Left ventricle myocardium inferior (tissue), 1 donor: ENCODE results near the gene RPL37. TPM values are rescaled to one million over a fixed set of nuclear protein-coding genes. Genes with fewer than 3 reads are reported as not detected.

Experiments
- DNase-seq: peaks from one replicate; pipeline ENCODE4 v3.0.0-alpha.2; 2020
- H3K27ac ChIP-seq: fragments of 200-600 bp; replicated peaks from 2 replicates; pipeline ENCODE4 v1.8.0; 2021
- H3K27me3 ChIP-seq: fragments of 200-600 bp; 2 replicates; pipeline ENCODE4 v1.8.0; 2021; ENCODE audit warnings: low read depth
- H3K36me3 ChIP-seq: fragments of 200-600 bp; 2 replicates; pipeline ENCODE4 v1.8.0; 2021
- H3K4me1 ChIP-seq: fragments of 200-600 bp; 2 replicates; pipeline ENCODE4 v1.8.0; 2021
- H3K4me3 ChIP-seq: fragments of 200-600 bp; 2 replicates; pipeline ENCODE4 v1.8.0; 2021; ENCODE audit warnings: mild to moderate bottlenecking, moderate library complexity
- H3K9me3 ChIP-seq: fragments of 200-600 bp; replicated peaks from 2 replicates; pipeline ENCODE4 v1.8.0; 2021
- intact Hi-C: fragments of 100-400 bp; cut with micrococcal nuclease; formaldehyde crosslinking; loops from one replicate; pipeline ENCODE4 v1.11.0; 2022
- total RNA-seq: library from RNA; stranded (reverse); fragmentation: NEBNext Ultra II Directional; extraction: Animal tissue kit (Norgen Biotek cat#: 25700); gene quantifications from one replicate; pipeline ENCODE4 v1.2.1, GENCODE V29; 2021
- TF ChIP-seq, protein P1 (sequence below): fragments of 200-600 bp; IDR thresholded peaks from 2 replicates; pipeline ENCODE4 v1.8.0; 2021; ENCODE audit warnings: antibody characterized with exemption, mild to moderate bottlenecking, borderline replicate concordance
- donor health status: DM: no; HTN: yes; CAD: no; lungs with severe emphysema.

The RPL37 gene
- total RNA-seq, 1 donor from 2014 or later = 624 TPM

DNA sequence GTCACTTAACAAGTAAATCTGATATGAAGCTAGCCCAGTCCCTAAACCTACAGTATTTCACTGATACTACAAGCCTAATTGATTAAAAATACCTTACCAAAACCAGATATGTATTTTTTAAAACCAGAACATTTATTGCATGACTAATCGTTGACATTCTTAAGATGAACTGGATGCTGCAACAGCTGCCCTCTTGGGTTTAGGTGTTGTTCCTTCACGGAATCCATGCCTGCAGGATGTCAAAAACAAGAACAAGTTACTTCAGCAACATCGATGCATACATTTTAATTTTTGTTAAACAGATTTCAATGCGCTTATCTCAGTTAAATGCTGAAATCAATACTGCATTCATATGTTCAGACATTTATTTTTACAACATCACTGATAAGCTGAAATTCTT lies 2.7 kb downstream of the RPL37 start:
- H3K4me3 ChIP-seq = no peak overlapping the region
- intact Hi-C loops = no loop called here
- H3K36me3 ChIP-seq = peaks cover 66% of the 10 kb centered on the region
- H3K27ac ChIP-seq = no peak overlapping the region
- no peaks in the 10 kb centered on the region for H3K27me3 ChIP-seq
- TF ChIP-seq, protein P1, sequence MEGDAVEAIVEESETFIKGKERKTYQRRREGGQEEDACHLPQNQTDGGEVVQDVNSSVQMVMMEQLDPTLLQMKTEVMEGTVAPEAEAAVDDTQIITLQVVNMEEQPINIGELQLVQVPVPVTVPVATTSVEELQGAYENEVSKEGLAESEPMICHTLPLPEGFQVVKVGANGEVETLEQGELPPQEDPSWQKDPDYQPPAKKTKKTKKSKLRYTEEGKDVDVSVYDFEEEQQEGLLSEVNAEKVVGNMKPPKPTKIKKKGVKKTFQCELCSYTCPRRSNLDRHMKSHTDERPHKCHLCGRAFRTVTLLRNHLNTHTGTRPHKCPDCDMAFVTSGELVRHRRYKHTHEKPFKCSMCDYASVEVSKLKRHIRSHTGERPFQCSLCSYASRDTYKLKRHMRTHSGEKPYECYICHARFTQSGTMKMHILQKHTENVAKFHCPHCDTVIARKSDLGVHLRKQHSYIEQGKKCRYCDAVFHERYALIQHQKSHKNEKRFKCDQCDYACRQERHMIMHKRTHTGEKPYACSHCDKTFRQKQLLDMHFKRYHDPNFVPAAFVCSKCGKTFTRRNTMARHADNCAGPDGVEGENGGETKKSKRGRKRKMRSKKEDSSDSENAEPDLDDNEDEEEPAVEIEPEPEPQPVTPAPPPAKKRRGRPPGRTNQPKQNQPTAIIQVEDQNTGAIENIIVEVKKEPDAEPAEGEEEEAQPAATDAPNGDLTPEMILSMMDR = no peak
- DNase-seq = no peak
- H3K9me3 ChIP-seq = no peaks in the 10 kb centered on the region
- H3K4me1 ChIP-seq = peaks cover 35% of the 10 kb centered on the region

DNA sequence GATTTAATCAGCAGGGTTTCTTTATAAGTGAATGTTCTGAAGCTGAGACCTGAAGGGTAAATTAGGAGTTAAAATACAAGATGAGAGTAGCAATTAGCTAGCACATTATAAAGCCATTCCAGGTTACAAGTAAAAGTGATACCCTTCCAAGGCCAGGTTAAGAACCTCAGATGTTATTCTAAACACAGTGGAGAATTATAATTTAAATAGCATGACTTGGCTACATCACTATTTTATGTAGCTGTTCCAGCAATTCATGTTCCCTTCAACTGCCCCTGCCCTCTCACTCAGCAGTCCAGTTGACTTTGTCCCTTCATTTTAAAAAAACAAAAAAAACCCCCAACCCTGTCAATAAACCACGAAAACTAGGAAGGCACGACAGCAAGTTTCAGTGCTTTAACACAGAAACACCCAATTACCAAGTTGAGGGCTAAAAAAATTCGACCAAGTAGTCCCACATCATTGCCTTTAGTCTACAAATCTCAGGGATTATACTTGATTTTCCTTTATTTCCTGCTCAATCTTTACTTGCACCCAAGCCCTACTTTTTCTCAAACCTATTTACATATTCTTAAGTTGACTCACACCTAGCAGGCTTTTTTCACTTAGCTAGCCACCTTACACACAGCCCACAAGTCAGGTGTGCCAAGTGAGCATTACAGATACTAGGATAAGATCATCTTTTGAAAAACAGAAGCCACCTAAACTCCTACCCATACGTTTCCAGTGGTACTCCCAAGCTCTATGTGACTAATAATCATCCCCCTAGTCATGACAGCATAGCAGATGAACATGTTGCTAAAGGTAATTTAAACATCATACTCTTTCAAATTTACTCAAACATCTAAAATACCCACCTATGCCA lies 3.4 kb downstream of the RPL37 start:
- H3K4me3 ChIP-seq = no peak overlapping the region
- H3K9me3 ChIP-seq = no peaks in the 10 kb centered on the region
- H3K27ac ChIP-seq = no peak overlapping the region
- H3K27me3 ChIP-seq = no peaks in the 10 kb centered on the region
- DNase-seq = no peak
- peaks cover 74% of the 10 kb centered on the region for H3K36me3 ChIP-seq
- intact Hi-C loops = no loop called here
- peaks cover 35% of the 10 kb centered on the region for H3K4me1 ChIP-seq
- TF ChIP-seq, protein P1 = no peak

DNA sequence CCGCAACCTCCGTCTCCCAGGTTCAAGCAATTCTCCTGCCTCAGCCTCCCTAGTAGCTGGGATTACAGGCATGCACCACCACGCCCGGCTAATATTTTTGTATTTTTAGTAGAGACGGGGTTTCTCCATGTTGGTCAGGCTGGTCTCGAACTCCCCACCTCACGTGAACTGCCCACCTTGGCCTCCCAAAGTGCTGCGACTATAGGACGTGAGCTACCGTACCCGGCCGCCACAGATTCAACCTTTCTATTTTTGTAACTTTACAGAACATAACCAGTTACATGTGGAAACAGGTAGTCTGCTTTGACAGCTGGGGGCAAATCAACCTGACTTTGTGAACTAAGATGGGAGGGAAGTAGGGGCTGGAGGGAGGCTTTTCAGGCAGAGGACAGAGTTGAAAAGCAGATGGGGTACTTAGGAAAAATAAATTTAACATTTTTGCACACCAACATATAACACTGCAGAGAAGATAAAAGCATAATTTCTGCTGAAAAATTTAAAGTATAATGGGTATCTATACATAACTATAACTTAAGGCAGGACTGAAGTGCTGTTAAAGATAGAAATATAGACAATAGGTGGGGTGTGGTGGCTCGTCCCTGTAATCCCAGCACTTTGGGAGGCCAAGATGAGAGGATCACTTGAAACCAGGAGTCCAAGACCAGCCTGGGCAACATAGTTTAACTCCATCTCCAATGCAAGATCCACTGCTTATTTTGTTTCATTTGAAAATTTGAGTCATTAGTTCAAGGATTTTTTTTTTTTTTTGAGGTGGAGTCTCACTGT lies 5.1 kb downstream of the RPL37 start:
- no peaks in the 10 kb centered on the region for H3K27me3 ChIP-seq
- no peak overlapping the region for H3K27ac ChIP-seq
- H3K36me3 ChIP-seq = peaks cover 82% of the 10 kb centered on the region
- no peaks in the 10 kb centered on the region for H3K9me3 ChIP-seq
- TF ChIP-seq, protein P1 = no peak
- intact Hi-C loops = no loop called here
- peaks cover 22% of the 10 kb centered on the region for H3K4me1 ChIP-seq
- no peak for DNase-seq
- H3K4me3 ChIP-seq = no peak overlapping the region

DNA sequence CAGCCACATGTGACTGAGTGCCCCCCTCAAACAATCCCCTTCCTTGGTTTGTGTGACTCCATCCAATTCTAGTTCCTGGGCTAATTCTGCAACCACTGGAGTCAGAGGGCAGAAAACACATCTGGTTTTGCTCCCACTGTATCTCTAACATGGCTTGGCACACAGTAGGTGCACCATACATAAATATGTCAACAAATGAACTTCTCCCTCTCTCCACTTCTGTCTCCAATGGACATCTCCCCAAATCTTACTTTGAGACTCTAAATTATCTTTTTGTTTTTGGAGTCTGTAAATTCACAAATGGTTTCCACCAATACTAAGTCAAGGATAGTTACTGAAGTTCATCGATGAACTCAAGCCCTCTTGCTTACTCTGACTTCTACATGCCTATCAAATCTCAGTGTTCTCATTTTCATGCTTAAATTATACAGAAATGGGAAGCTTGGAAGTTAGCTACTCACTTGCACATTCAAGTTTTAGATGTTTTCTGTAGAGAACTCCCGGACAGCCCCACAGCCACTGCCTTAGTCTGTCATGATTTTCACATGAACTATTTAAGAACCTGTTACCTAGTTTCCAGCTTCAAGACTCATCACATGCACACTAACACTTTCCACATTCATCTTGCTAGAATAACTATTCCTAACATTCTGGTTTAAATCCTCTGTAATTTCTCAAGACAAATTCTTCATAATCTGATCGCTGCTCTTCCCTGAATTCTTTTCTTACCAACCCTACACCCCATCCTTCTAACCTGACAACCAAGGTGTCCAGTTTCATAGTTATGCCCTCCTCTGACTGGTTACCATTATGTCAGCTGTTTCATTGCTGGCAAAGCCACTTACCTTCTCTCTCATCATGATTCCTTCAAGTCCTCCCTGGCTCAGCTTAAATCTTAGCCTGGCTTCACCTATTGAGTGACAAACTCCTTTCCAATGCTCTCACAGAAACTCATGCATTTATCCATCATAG lies 6.0 kb downstream of the RPL37 start:
- H3K9me3 ChIP-seq = no peaks in the 10 kb centered on the region
- no peak for DNase-seq
- no peak overlapping the region for H3K27ac ChIP-seq
- TF ChIP-seq, protein P1 = no peak
- no peaks in the 10 kb centered on the region for H3K27me3 ChIP-seq
- H3K4me3 ChIP-seq = no peak overlapping the region
- intact Hi-C loops = no loop called here
- peaks cover 82% of the 10 kb centered on the region for H3K36me3 ChIP-seq
- peaks cover 12% of the 10 kb centered on the region for H3K4me1 ChIP-seq
